BLaER1 (cell line): Measurements from ENCODE around the gene CD8A.
"Not testable (repeated sequence)": the region's sequence is repeated elsewhere in the genome, so short reads cannot be mapped to it uniquely, and the experiment has no call there.

Experiments used
- H3K27ac ChIP-seq: shearing (Covaris generic); formaldehyde crosslinking; 2 replicates; pipeline ENCODE4 v1.8.1; 2022
- H3K27me3 ChIP-seq: shearing (Covaris generic); formaldehyde crosslinking; 2 replicates; pipeline ENCODE4 v1.8.1; 2022
- H3K36me3 ChIP-seq: shearing (Covaris generic); formaldehyde crosslinking; 2 replicates; pipeline ENCODE4 v1.8.1; 2022
- H3K4me1 ChIP-seq: shearing (Covaris generic); formaldehyde crosslinking; 2 replicates; pipeline ENCODE4 v1.8.1; 2022
- H3K4me2 ChIP-seq: shearing (Covaris generic); formaldehyde crosslinking; 2 replicates; pipeline ENCODE4 v1.8.1; 2022
- H3K4me3 ChIP-seq: shearing (Covaris generic); formaldehyde crosslinking; 2 replicates; pipeline ENCODE4 v1.8.1; 2022
- H3K9ac ChIP-seq: shearing (Covaris generic); formaldehyde crosslinking; 2 replicates; pipeline ENCODE4 v1.8.1; 2022
- H3K9me3 ChIP-seq: shearing (Covaris generic); formaldehyde crosslinking; 2 replicates; pipeline ENCODE4 v1.8.1; 2022
- H4K20me1 ChIP-seq: shearing (Covaris generic); formaldehyde crosslinking; 2 replicates; pipeline ENCODE4 v1.8.1; 2022
- Cebpa-rat ChIP-seq: shearing (Covaris generic); IDR thresholded peaks from 2 replicates; pipeline ENCODE4 v1.8.1; 2022

The CD8A gene

DNA sequence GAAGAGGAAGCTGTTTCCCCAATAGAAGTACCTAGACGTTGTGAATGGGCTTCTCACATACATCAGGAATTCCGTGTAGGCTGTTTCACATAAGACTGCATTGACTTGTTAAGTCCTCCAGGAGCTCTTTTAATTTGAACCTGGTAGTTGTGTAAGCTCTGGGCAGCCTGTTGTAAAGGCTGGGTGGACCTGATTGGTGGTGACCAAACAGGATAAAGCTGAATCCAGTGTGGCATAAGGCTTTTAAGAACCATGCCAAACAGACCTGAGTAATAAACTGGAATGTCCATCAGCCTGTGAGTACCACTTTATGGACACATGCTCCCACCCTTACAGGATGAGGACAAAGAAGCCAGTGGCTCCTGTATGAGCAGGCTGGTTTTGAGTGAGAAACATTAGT is 46.6 kb downstream of the CD8A start:
- Histone ChIP-seq H3K4me3 (no peak overlapping the region), H3K9me3 (peaks cover 6% of the 10 kb centered on the region), H3K36me3 (peaks cover 62% of the 10 kb centered on the region), H3K27ac (no peak overlapping the region), H3K4me1 (no peaks in the 10 kb centered on the region), H3K9ac (no peak overlapping the region), H4K20me1 (peaks cover 65% of the 10 kb centered on the region), H3K4me2 (no peak overlapping the region), H3K27me3 (no peaks in the 10 kb centered on the region)
- TF ChIP-seq Cebpa-rat = no peak

GRCh38 chr2:86741889-86742498 is 48.7 kb downstream of the CD8A start:
- H3K27me3 ChIP-seq, H3K27ac ChIP-seq, H3K9me3 ChIP-seq: not testable (repeated sequence)

GRCh38 chr2:86739889-86740288 is 50.8 kb downstream of the CD8A start:
- not testable (repeated sequence) for H3K27me3 ChIP-seq, H3K27ac ChIP-seq, H3K9ac ChIP-seq, H3K4me2 ChIP-seq, H3K9me3 ChIP-seq, H3K4me1 ChIP-seq, H3K4me3 ChIP-seq
- Histone ChIP-seq H3K36me3 (peaks cover 21% of the 10 kb centered on the region), H4K20me1 (peaks cover 27% of the 10 kb centered on the region)

More at GRCh38 chr2:86741889-86742498, 48.7 kb downstream of the CD8A start:
- not testable (repeated sequence) for H3K9ac ChIP-seq, H3K4me1 ChIP-seq, H3K4me2 ChIP-seq, H3K4me3 ChIP-seq
- peaks cover 44% of the 10 kb centered on the region for H4K20me1 ChIP-seq
- H3K36me3 ChIP-seq = peaks cover 40% of the 10 kb centered on the region

GRCh38 chr2:86739485-86739884 is 51.2 kb downstream of the CD8A start:
- not testable (repeated sequence) for H3K27me3 ChIP-seq, H3K9ac ChIP-seq, H3K4me2 ChIP-seq, H3K4me1 ChIP-seq, H3K27ac ChIP-seq, H3K4me3 ChIP-seq, H3K9me3 ChIP-seq
- Histone ChIP-seq H4K20me1 (peaks cover 23% of the 10 kb centered on the region), H3K36me3 (peaks cover 18% of the 10 kb centered on the region)

DNA sequence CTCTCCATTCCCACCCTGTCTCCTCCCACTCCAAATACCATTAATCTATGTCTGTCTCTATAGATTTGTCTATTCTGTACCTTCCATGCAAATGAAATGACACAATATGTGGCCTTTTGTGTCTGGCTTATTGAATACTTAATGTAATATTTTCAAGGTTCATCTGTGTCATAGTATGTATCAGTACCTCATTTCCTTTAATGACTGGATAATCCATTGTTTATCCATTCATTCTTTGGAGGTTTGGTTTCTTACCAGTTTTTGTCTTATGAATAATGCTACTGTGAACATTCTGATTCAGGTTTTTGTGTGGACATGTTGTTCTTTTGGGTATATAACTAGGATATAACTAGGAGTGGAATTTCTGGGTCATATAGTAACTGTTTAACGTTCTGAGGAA is 55.8 kb downstream of the CD8A start:
- not testable (repeated sequence) for H3K27ac ChIP-seq, H3K4me2 ChIP-seq, H3K4me3 ChIP-seq, H3K36me3 ChIP-seq, H3K9me3 ChIP-seq, H3K9ac ChIP-seq, H3K27me3 ChIP-seq, H3K4me1 ChIP-seq
- peaks cover 10% of the 10 kb centered on the region for H4K20me1 ChIP-seq
